ENCODE results near the gene DMC1. TPM values are rescaled to one million over a fixed set of nuclear protein-coding genes. Genes with fewer than 3 reads are reported as not detected.

DMC1 gene, protein sequence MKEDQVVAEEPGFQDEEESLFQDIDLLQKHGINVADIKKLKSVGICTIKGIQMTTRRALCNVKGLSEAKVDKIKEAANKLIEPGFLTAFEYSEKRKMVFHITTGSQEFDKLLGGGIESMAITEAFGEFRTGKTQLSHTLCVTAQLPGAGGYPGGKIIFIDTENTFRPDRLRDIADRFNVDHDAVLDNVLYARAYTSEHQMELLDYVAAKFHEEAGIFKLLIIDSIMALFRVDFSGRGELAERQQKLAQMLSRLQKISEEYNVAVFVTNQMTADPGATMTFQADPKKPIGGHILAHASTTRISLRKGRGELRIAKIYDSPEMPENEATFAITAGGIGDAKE
- total RNA-seq (2021) = 6.1 and 6.8 TPM in 2 replicates
- long read RNA-seq, partial matches to known transcripts = 1 of 16 reads
- long read RNA-seq, other reads (novel, unspliced or antisense) = 13 of 16 reads

DNA sequence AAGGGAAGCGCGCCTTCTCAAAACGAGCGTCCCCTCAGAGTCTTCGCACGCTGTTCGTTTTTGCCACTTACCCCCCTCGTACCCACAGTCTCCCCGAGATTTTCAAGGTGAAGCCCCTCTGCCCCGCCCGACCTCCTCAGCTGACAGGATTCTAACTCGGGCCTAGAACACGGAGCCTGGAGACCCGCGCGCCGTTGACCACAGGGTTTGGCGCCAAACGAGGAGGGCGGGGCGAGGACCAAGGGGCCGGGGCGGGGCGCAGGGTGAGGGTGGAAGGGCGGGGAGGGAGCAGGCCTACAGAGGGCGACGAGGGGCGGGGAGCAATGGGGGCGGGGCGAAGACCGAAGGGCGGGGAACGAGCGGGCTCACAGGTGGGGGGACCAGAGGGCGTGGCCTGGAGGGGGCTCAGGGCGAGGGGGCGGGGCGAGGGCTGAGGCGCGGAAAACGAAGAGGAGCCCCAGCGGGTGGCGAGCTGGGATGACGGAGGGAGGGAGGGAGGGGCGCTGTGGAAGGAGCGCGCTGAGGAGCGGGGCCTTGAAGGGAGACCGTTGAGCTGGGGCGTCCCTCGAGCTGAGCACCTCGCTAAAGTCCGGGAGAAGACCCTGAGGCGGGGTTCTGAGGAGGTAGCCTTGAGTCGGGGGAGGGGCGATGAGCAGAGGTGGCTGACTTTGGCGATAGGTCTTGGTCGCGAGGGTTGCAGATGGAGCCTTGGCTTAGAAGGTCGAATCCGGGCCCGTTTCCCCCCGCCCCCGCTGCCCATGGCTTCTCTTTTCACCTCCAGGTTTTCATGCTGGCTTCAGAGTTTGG, at the start of gene DMC1:
TSS of gene DMC1 (minus strand) at position 212 of the 807 bp plus-strand sequence. CDS start 1,927 bp downstream, outside the sequence.
- Mint-ChIP-seq H3K27me3 (ENCODE audit: low read depth) (peaks cover 8% of the 10 kb centered on the region), H3K36me3 (ENCODE audit: insufficient read depth in 1 of 3, low read depth in 3 of 3) (no peaks in the 10 kb centered on the region), H3K4me3 (peak within 1 kb of the TSS; percentile 88 to 94), H3K4me1 (peaks cover 26 to 27% of the 10 kb centered on the region in 2 experiments), H3K27ac (peak within 1 kb of the TSS; percentile 93 to 99 (median 99)), H3K9me3 (no peaks in the 10 kb centered on the region; a peak in 1 of 5 replicates)
- no peak within 1 kb of the TSS for H2AK5ac ChIP-seq (ENCODE audit: insufficient read length, low read length)
- H3K4me1 ChIP-seq (ENCODE audit: insufficient read depth, low read length) = peaks cover 5% of the 10 kb centered on the region
- peaks cover 18% of the 10 kb centered on the region for H3K23me2 ChIP-seq (ENCODE audit: insufficient read length, low read depth, low read length, poor library complexity, severe bottlenecking)
- no peak within 1 kb of the TSS for H3K23ac ChIP-seq (ENCODE audit: insufficient read length, low read depth, low read length)
- H3T11ph ChIP-seq (ENCODE audit: low read length) = no peak within 1 kb of the TSS
- peak within 1 kb of the TSS; percentile 91 for H3K9ac ChIP-seq (ENCODE audit: extremely low read depth, insufficient read length, low read length)
- H2BK120ac ChIP-seq (ENCODE audit: low read depth, low read length, poor library complexity, severe bottlenecking) = no peak within 1 kb of the TSS
- H3K4ac ChIP-seq (ENCODE audit: low read depth, low read length) = peak within 1 kb of the TSS; percentile 22; the same call in 1 of the 2 replicates
- H2BK15ac ChIP-seq (ENCODE audit: low read depth, low read length) = no peak within 1 kb of the TSS
- no peaks in the 10 kb centered on the region for H3K27me3 ChIP-seq (ENCODE audit: insufficient read depth, low read length)
- peak within 1 kb of the TSS; percentile 98 for H3K18ac ChIP-seq (ENCODE audit: insufficient read length, low read depth, low read length)
- no peak within 1 kb of the TSS for H3K56ac ChIP-seq (ENCODE audit: insufficient read length, low read depth, low read length)
- H4K91ac ChIP-seq (ENCODE audit: insufficient read length, low read depth, low read length) = no peak within 1 kb of the TSS
- no peak within 1 kb of the TSS for H4K8ac ChIP-seq (replicated peaks; ENCODE audit: insufficient read length, low read depth, low read length)
- TF ChIP-seq CTCF (conservative IDR thresholded peaks at IDR 0.05) = no peak
- H2AFZ ChIP-seq (ENCODE audit: low read length) = peak within 1 kb of the TSS; percentile 74
- peak; percentile 97 for DNase-seq
- H4K20me1 ChIP-seq (ENCODE audit: control insufficient read depth, insufficient read depth, insufficient read length) = no peaks in the 10 kb centered on the region
- H3K4me2 ChIP-seq (ENCODE audit: insufficient read depth, insufficient read length, low read length) = peak within 1 kb of the TSS; percentile 93
- WGBS (ENCODE audit: extremely low coverage, insufficient read length, low lambda C conversion rate) = no CpG with 5 or more reads among the region's 64 CpGs
- H3K79me1 ChIP-seq (ENCODE audit: insufficient read depth, low read depth, low read length, poor library complexity, severe bottlenecking) = no peaks in the 10 kb centered on the region
- H3K9me3 ChIP-seq (ENCODE audit: control insufficient read depth, low read depth, low read length) = no peaks in the 10 kb centered on the region
- H2BK5ac ChIP-seq (ENCODE audit: insufficient read length, low read length) = no peak within 1 kb of the TSS
- no peaks in the 10 kb centered on the region for H3K79me2 ChIP-seq (ENCODE audit: insufficient read depth, low read length)
- H4K5ac ChIP-seq (ENCODE audit: insufficient read length, low read depth, low read length) = peak within 1 kb of the TSS; percentile 5
- H2BK20ac ChIP-seq (ENCODE audit: low read depth, low read length, poor library complexity, severe bottlenecking) = no peak within 1 kb of the TSS
- peak within 1 kb of the TSS; percentile 96 for H3K14ac ChIP-seq (ENCODE audit: insufficient read depth, low read length)
- H3K27ac ChIP-seq (ENCODE audit: insufficient read length, low read depth, low read length) = no peak within 1 kb of the TSS
- H2BK12ac ChIP-seq (ENCODE audit: insufficient read length, low read depth, low read length) = no peak within 1 kb of the TSS
